H1 (cell line): ENCODE data around the gene LILRB2. TPM values are rescaled to one million over a fixed set of nuclear protein-coding genes. Genes with fewer than 3 reads are reported as not detected.

Experiments
- CTCF ChIA-PET: fragments of 300-600 bp; sonication (Branson Sonifier 250); formaldehyde crosslinking; loops from one replicate; lab custom pipeline; 2021; ENCODE audit not compliant: partially characterized antibody; lab: Charles Lee
- POLR2A ChIA-PET: fragments of 300-600 bp; sonication (Branson Sonifier 250); formaldehyde crosslinking; loops from one replicate; lab custom pipeline; 2021; ENCODE audit warnings: inconsistent platforms; ENCODE audit not compliant: partially characterized antibody; lab: Charles Lee
- DNase-seq, 2 experiments: peaks; one replicate each; pipeline versions ENCODE4 v3.0.0 to v3.0.0-alpha.2; 2010 to 2022; ENCODE audit warnings: low spot score in 2 of 2, low read depth in 1 of 2, mixed read lengths in 1 of 2
- FAIRE-seq: peaks from 2 replicates; lab custom pipeline; 2011; peaks lifted over from hg19 to GRCh38; lab: Jason Lieb, UNC
- H2AFZ ChIP-seq: 2 replicates; pipeline ENCODE4 v1.8.1; 2012; ENCODE audit warnings: low read length, inconsistent platforms
- H2AK5ac ChIP-seq: 2 replicates; pipeline ENCODE4 v1.6.1; 2013; ENCODE audit warnings: low read depth, low read length
- H2BK120ac ChIP-seq: replicated peaks from 2 replicates; pipeline ENCODE3; 2013; ENCODE audit warnings: low read depth, low read length, inconsistent platforms
- H2BK12ac ChIP-seq: 2 replicates; pipeline ENCODE4 v1.6.1; 2013; ENCODE audit warnings: low read depth, low read length
- H2BK15ac ChIP-seq: 2 replicates; pipeline ENCODE4 v1.6.1; 2013; ENCODE audit warnings: low read length
- H2BK20ac ChIP-seq: 2 replicates; pipeline ENCODE4 v1.6.1; 2013; ENCODE audit warnings: low read length
- H2BK5ac ChIP-seq: 2 replicates; pipeline ENCODE4 v1.6.1; 2013; ENCODE audit warnings: low read depth, low read length
- H3K14ac ChIP-seq: 2 replicates; pipeline ENCODE4 v1.6.1; 2013; ENCODE audit warnings: inconsistent platforms; ENCODE audit not compliant: insufficient read length
- H3K18ac ChIP-seq: 2 replicates; pipeline ENCODE4 v1.6.1; 2013; ENCODE audit warnings: low read length; ENCODE audit errors: extremely low read depth
- H3K23ac ChIP-seq: 2 replicates; pipeline ENCODE4 v1.6.1; 2013; ENCODE audit warnings: inconsistent platforms; ENCODE audit not compliant: insufficient read length
- H3K23me2 ChIP-seq: 2 replicates; pipeline ENCODE4 v1.6.1; 2013; ENCODE audit warnings: low read depth, low read length
- H3K27ac ChIP-seq: 2 replicates; pipeline ENCODE4 v1.6.1; 2011; ENCODE audit warnings: low read depth, low read length, inconsistent platforms
- H3K27me3 ChIP-seq, 4 experiments: replicated peaks in 1 of 4; 1 replicate in 1 of 4; 2 replicates in 3 of 4; pipeline versions ENCODE4 v1.6.1 to v1.8.1; 2011 to 2013; ENCODE audit warnings: low read length in 3 of 4, mild to moderate bottlenecking in 3 of 4, inconsistent platforms in 2 of 4, mixed read lengths in 2 of 4, moderate library complexity in 1 of 4; ENCODE audit not compliant: control insufficient read depth in 3 of 4, insufficient read depth in 3 of 4; ENCODE audit errors: extremely low read depth in 1 of 4
- H3K36me3 ChIP-seq, 4 experiments: 2 replicates each; pipeline versions ENCODE4 v1.6.1 to v1.8.1; 2011 to 2013; ENCODE audit warnings: mild to moderate bottlenecking in 4 of 4, low read length in 3 of 4, moderate library complexity in 2 of 4, control low read depth in 1 of 4, inconsistent platforms in 1 of 4; ENCODE audit not compliant: insufficient read depth in 4 of 4, control insufficient read depth in 2 of 4
- H3K4ac ChIP-seq: replicated peaks from 2 replicates; pipeline ENCODE3; 2013; ENCODE audit warnings: low read length, low read depth, mixed read lengths, inconsistent platforms; ENCODE audit not compliant: insufficient read length
- H3K4me1 ChIP-seq, 4 experiments: replicated peaks in 1 of 4; 1 replicate in 1 of 4; 2 replicates in 3 of 4; pipeline versions ENCODE4 v1.6.1 to v1.8.1; 2011 to 2013; ENCODE audit warnings: low read length in 3 of 4, inconsistent platforms in 2 of 4, mixed read lengths in 1 of 4; ENCODE audit not compliant: insufficient read depth in 4 of 4, control insufficient read depth in 3 of 4
- H3K4me2 ChIP-seq, 2 experiments: 2 replicates each; pipeline versions ENCODE4 v1.6.1 to v1.8.1; 2011 to 2013; ENCODE audit warnings: low read depth in 2 of 2, low read length in 2 of 2, control low read depth in 1 of 2, inconsistent platforms in 1 of 2, mild to moderate bottlenecking in 1 of 2; ENCODE audit not compliant: insufficient read depth in 1 of 2
- H3K4me3 ChIP-seq, 4 experiments: fragments of 200-600, 300-600 bp in 1 of 4; sonication (generic), shearing (Covaris generic), sonication (Bioruptor Twin) in 1 of 4; 2 replicates each; pipeline versions ENCODE4 v1.5.1 to v1.8.1; 2011 to 2016; ENCODE audit warnings: low read length in 4 of 4, low read depth in 3 of 4, control low read depth in 2 of 4, inconsistent platforms in 2 of 4, mild to moderate bottlenecking in 2 of 4, mixed read lengths in 1 of 4, moderate library complexity in 1 of 4; ENCODE audit not compliant: insufficient read depth in 2 of 4; ENCODE audit errors: extremely low read depth in 1 of 4
- H3K56ac ChIP-seq: replicated peaks from 2 replicates; pipeline ENCODE3; 2013; ENCODE audit warnings: low read depth, mild to moderate bottlenecking, mixed read lengths, low read length, inconsistent platforms; ENCODE audit not compliant: insufficient read length
- H3K79me1 ChIP-seq: 2 replicates; pipeline ENCODE4 v1.6.1; 2013; ENCODE audit warnings: low read depth, low read length, control low read depth
- H3K79me2 ChIP-seq, 2 experiments: 2 replicates each; pipeline versions ENCODE4 v1.6.1 to v1.8.1; 2012 to 2013; ENCODE audit warnings: low read length in 2 of 2, mild to moderate bottlenecking in 2 of 2, inconsistent platforms in 1 of 2; ENCODE audit not compliant: insufficient read depth in 2 of 2, control insufficient read depth in 1 of 2
- H3K9ac ChIP-seq, 4 experiments: replicated peaks in 1 of 4; 1 replicate in 1 of 4; 2 replicates in 3 of 4; pipeline versions ENCODE4 v1.6.1 to v1.8.1; 2011 to 2013; ENCODE audit warnings: low read depth in 3 of 4, low read length in 3 of 4, control low read depth in 2 of 4, mild to moderate bottlenecking in 2 of 4, moderate library complexity in 2 of 4, inconsistent platforms in 1 of 4; ENCODE audit errors: extremely low read depth in 1 of 4
- H3K9me3 ChIP-seq, 2 experiments: 2 replicates each; pipeline versions ENCODE4 v1.6.1 to v1.8.1; 2012 to 2013; ENCODE audit warnings: mild to moderate bottlenecking in 2 of 2, moderate library complexity in 2 of 2, control low read depth in 1 of 2, inconsistent platforms in 1 of 2, low read depth in 1 of 2, low read length in 1 of 2, mixed read lengths in 1 of 2; ENCODE audit not compliant: insufficient read depth in 2 of 2
- H4K20me1 ChIP-seq, 2 experiments: replicated peaks in 1 of 2; 2 replicates each; pipeline versions ENCODE3 to v1.8.1; 2011 to 2013; ENCODE audit warnings: inconsistent platforms in 2 of 2, low read length in 2 of 2, mild to moderate bottlenecking in 1 of 2; ENCODE audit not compliant: insufficient read depth in 2 of 2, control insufficient read depth in 1 of 2
- H4K5ac ChIP-seq: 2 replicates; pipeline ENCODE4 v1.6.1; 2013; ENCODE audit warnings: low read length, low read depth, mixed read lengths, inconsistent platforms; ENCODE audit not compliant: insufficient read length
- H4K8ac ChIP-seq: 2 replicates; pipeline ENCODE4 v1.8.0; 2013; ENCODE audit warnings: mild to moderate bottlenecking, moderate library complexity, low read length, inconsistent platforms; ENCODE audit not compliant: insufficient read depth; ENCODE audit errors: extremely low read depth
- H4K91ac ChIP-seq: replicated peaks from 2 replicates; pipeline ENCODE3; 2013; ENCODE audit warnings: low read length, mixed read lengths, inconsistent platforms; ENCODE audit not compliant: insufficient read length
- CHD2 ChIP-seq: IDR thresholded peaks from 2 replicates; pipeline ENCODE4 v1.6.1; 2012; ENCODE audit warnings: low read length, improper control_type of control experiment
- CTCF ChIP-seq, 3 experiments: IDR thresholded peaks; 1 replicate in 2 of 3; 2 replicates in 1 of 3; pipeline versions ENCODE4 v1.5.1 to v1.6.1; 2011; ENCODE audit warnings: low read length in 3 of 3, mild to moderate bottlenecking in 3 of 3, inconsistent platforms in 2 of 3, low read depth in 1 of 3, moderate library complexity in 1 of 3; ENCODE audit not compliant: insufficient read depth in 1 of 3; ENCODE audit errors: control extremely low read depth in 1 of 3
- GTF2F1 ChIP-seq: IDR thresholded peaks from 2 replicates; pipeline ENCODE4 v1.6.1; 2012; ENCODE audit warnings: low read depth, low read length, improper control_type of control experiment, borderline replicate concordance
- JUND ChIP-seq: IDR thresholded peaks from 2 replicates; pipeline ENCODE4 v1.6.1; 2011; ENCODE audit warnings: mild to moderate bottlenecking, improper control_type of control experiment, low read length
- MAFK ChIP-seq: IDR thresholded peaks from 2 replicates; pipeline ENCODE4 v1.6.1; 2012; ENCODE audit warnings: low read depth, mild to moderate bottlenecking, improper control_type of control experiment, low read length
- RBBP5 ChIP-seq: IDR thresholded peaks from 2 replicates; pipeline ENCODE4 v1.7.1; 2012; ENCODE audit warnings: low read depth, mild to moderate bottlenecking, inconsistent platforms, low read length, moderate library complexity, borderline replicate concordance
- TBP ChIP-seq: IDR thresholded peaks from 2 replicates; pipeline ENCODE4 v1.6.1; 2011; ENCODE audit warnings: low read depth, low read length, improper control_type of control experiment
- ZNF274 ChIP-seq: IDR thresholded peaks from 2 replicates; pipeline ENCODE4 v1.7.0; 2012; ENCODE audit warnings: low read length, borderline replicate concordance; ENCODE audit errors: extremely low read depth
- WGBS, 2 experiments: shearing (Covaris generic) in 1 of 2; methylation state at CpG; one replicate each; pipeline versions ENCODE4 v1.1.6 to v1.1.7; 2013 to 2015; ENCODE audit warnings: low lambda C conversion rate in 2 of 2, mixed read lengths in 2 of 2, inconsistent platforms in 1 of 2, low coverage in 1 of 2, missing lambda C conversion rate in 1 of 2; ENCODE audit not compliant: insufficient replicate concordance in 2 of 2, insufficient coverage in 1 of 2, insufficient read length in 1 of 2; ENCODE audit errors: extremely low coverage in 1 of 2, missing lambda C conversion rate in 1 of 2; 5-methylcytosine and 5-hydroxymethylcytosine counted together
- polyA plus RNA-seq, 7 experiments: library from polyadenylated mRNA; depleted of rRNA in 3 of 7; stranded (reverse) in 5 of 7; unstranded in 2 of 7; fragments of >200 nt in 5 of 7; fragments of 200-250 nt in 2 of 7; gene quantifications; 1 replicate in 5 of 7; 2 replicates in 1 of 7; 4 replicates in 1 of 7; pipeline versions ENCODE4 v1.2.1 to v1.2.3, GENCODE V29; 2011 to 2013; ENCODE audit warnings: missing spikeins in 2 of 7, mixed read lengths in 2 of 7
- total RNA-seq: library from RNA; stranded (reverse); fragmentation: NEBNext Ultra II Directional; extraction: Animal tissue kit (Norgen Biotek cat#: 25700); gene quantifications from 2 replicates; pipeline ENCODE4 v1.2.1, GENCODE V29; 2021

LILRB2 gene
- total and polyA plus RNA-seq, 2 of the 8 experiments (the other 6 are each of a cell fraction or from before 2014, with no cell fraction given): not detected

GRCh38 chr19:54273821-54274220 is 7.1 kb downstream of the LILRB2 start:
- no peak overlapping the region for H3K56ac ChIP-seq
- H3K79me2 ChIP-seq: no peaks in the 10 kb centered on the region
- DNase-seq: no peak
- H4K5ac ChIP-seq: no peak overlapping the region
- no peak overlapping the region for H3K4me2 ChIP-seq
- no peak overlapping the region for H2AK5ac ChIP-seq
- H3K23me2 ChIP-seq: no peaks in the 10 kb centered on the region; the same call in 1 of the 2 replicates
- no peak overlapping the region for H2BK20ac ChIP-seq
- H3K79me1 ChIP-seq: no peaks in the 10 kb centered on the region
- H4K8ac ChIP-seq: no peak overlapping the region
- no peaks in the 10 kb centered on the region for H3K4me1 ChIP-seq
- H3K14ac ChIP-seq: no peak overlapping the region
- POLR2A ChIA-PET: no interaction called here
- no peak overlapping the region for H2BK15ac ChIP-seq
- TF ChIP-seq ZNF274: no peak
- TF ChIP-seq TBP: no peak
- no peak for TF ChIP-seq RBBP5
- no peak for TF ChIP-seq CTCF (IDR thresholded peaks at IDR 0.05; ENCODE audit: control extremely low read depth in 1 of 3, insufficient read depth in 1 of 3, low read depth in 1 of 3, low read length in 3 of 3)
- TF ChIP-seq MAFK: no peak
- no peak for TF ChIP-seq GTF2F1
- no peak for TF ChIP-seq JUND
- TF ChIP-seq CHD2: no peak
- TF ChIP-seq, all 59 proteins: peak for 0
- Histone ChIP-seq H3K36me3 (no peaks in the 10 kb centered on the region), H3K4ac (no peak overlapping the region), H3K4me3 (no peak overlapping the region), H4K91ac (no peak overlapping the region), H2AFZ (no peak overlapping the region), H3K27ac (no peak overlapping the region), H3K18ac (no peak overlapping the region), H3K9ac (no peak overlapping the region), H2BK5ac (no peak overlapping the region), H3K27me3 (no peaks in the 10 kb centered on the region), H3K23ac (no peak overlapping the region), H3K9me3 (no peaks in the 10 kb centered on the region), H4K20me1 (no peaks in the 10 kb centered on the region), H2BK12ac (no peak overlapping the region), H2BK120ac (no peak overlapping the region)
- 89% methylated on average over 3 of the region's 3 CpGs; no CpG with 5 or more reads in 1 of the 2 experiments for WGBS, 2 experiments
- FAIRE-seq: no peak
- CTCF ChIA-PET: interaction anchor here (0.7 to 5.9 kb wide), 3 partner anchors 7 to 232 kb away, joined by 3 to 31 read pairs (median 4); no protein-coding TSS in a partner anchor
